ENCODE data around the gene SPATS2. TPM values are rescaled to one million over a fixed set of nuclear protein-coding genes. Genes with fewer than 3 reads are reported as not detected.
"Not testable (repeated sequence)": the region's sequence is repeated elsewhere in the genome, so short reads cannot be mapped to it uniquely, and the experiment has no call there.

SPATS2 gene
- total RNA-seq, 1 donor from 2014 or later: 46.3 TPM

DNA sequence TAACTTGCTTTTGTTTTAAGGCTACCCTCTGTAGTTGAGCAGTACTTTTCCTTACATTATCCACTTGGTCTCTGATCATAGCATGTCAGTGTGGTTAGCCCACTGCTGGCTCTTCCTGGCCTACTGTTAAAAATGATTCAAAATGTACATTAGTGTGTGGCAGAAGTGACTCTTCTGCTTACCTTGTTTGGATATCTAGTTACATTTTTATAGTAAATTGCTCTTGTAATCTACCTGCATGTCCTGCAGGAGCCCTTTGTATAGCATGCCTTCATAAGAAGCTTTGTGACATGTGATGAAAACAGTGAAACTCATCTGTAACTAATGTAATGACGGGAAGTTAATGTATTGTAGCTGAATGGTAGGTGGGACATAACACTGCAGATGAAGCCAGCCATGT, 8.1 kb downstream of the SPATS2 start:
- peaks cover 6% of the 10 kb centered on the region for H3K4me1 Mint-ChIP-seq (ENCODE audit: low read depth, unreplicated experiment)
- no peaks in the 10 kb centered on the region for H3K9me3 ChIP-seq (ENCODE audit: insufficient read depth, low read depth, low read length)
- H3K9ac ChIP-seq (ENCODE audit: low read length): no peak overlapping the region
- H3K36me3 Mint-ChIP-seq (ENCODE audit: low read depth, unreplicated experiment): peaks cover 4% of the 10 kb centered on the region
- H3K4me3 Mint-ChIP-seq (ENCODE audit: unreplicated experiment): no peak overlapping the region
- no peak overlapping the region for H3K4me2 ChIP-seq (ENCODE audit: low read length)
- H3K79me2 ChIP-seq (ENCODE audit: insufficient read depth, low read length): peaks cover 96% of the 10 kb centered on the region
- no peaks in the 10 kb centered on the region for H3K9me3 Mint-ChIP-seq (ENCODE audit: unreplicated experiment)
- no peak overlapping the region for H3K4me3 ChIP-seq (ENCODE audit: insufficient read depth, low read depth, low read length)
- no peaks in the 10 kb centered on the region for H3K27me3 ChIP-seq (ENCODE audit: insufficient read depth, low read length)
- no peaks in the 10 kb centered on the region for H3K27me3 Mint-ChIP-seq (ENCODE audit: low read depth, unreplicated experiment)
- no peak overlapping the region for H3K27ac Mint-ChIP-seq (ENCODE audit: unreplicated experiment)
- TF ChIP-seq, protein P1, sequence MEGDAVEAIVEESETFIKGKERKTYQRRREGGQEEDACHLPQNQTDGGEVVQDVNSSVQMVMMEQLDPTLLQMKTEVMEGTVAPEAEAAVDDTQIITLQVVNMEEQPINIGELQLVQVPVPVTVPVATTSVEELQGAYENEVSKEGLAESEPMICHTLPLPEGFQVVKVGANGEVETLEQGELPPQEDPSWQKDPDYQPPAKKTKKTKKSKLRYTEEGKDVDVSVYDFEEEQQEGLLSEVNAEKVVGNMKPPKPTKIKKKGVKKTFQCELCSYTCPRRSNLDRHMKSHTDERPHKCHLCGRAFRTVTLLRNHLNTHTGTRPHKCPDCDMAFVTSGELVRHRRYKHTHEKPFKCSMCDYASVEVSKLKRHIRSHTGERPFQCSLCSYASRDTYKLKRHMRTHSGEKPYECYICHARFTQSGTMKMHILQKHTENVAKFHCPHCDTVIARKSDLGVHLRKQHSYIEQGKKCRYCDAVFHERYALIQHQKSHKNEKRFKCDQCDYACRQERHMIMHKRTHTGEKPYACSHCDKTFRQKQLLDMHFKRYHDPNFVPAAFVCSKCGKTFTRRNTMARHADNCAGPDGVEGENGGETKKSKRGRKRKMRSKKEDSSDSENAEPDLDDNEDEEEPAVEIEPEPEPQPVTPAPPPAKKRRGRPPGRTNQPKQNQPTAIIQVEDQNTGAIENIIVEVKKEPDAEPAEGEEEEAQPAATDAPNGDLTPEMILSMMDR (IDR thresholded peaks at IDR 0.05; ENCODE audit: insufficient read depth, low read depth, low read length): no peak
- TF ChIP-seq EZH2 (IDR thresholded peaks at IDR 0.05; ENCODE audit: insufficient read depth, low read length): no peak
- FAIRE-seq: no peak
- DNase-seq (ENCODE audit: low read depth): no peak
- no peak overlapping the region for H2AFZ ChIP-seq (ENCODE audit: low read depth, low read length)
- peaks cover 2% of the 10 kb centered on the region for H3K36me3 ChIP-seq (ENCODE audit: insufficient read depth, low read length)
- no peaks in the 10 kb centered on the region for H3K4me1 ChIP-seq (ENCODE audit: insufficient read depth, low read length)
- peaks cover 71% of the 10 kb centered on the region for H4K20me1 ChIP-seq (ENCODE audit: insufficient read depth, low read length)
- no peak overlapping the region for H3K27ac ChIP-seq (ENCODE audit: low read depth, low read length)

DNA sequence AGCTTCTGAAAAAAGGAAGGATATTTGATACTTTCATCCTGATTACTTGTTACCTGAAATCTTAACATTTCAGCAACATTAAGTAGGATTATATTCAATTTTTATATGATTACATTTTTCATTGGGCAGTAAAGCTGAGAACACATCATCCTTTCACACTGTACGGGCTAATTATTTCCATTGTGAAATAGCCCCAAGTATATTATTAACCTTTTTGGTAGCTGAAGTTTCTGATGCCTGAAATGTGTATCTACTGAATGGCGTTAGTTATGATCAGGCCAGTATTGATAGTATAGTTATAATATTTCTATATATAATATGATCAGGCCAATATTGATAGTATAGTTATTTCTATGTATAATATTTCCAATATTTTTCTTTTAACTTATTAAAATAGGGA, 10.1 kb downstream of the SPATS2 start:
- peaks cover 96% of the 10 kb centered on the region for H3K79me2 ChIP-seq (ENCODE audit: insufficient read depth, low read length)
- H3K4me3 Mint-ChIP-seq (ENCODE audit: unreplicated experiment): no peak overlapping the region
- no peaks in the 10 kb centered on the region for H3K27me3 Mint-ChIP-seq (ENCODE audit: low read depth, unreplicated experiment)
- no peak for FAIRE-seq
- TF ChIP-seq EZH2 (IDR thresholded peaks at IDR 0.05; ENCODE audit: insufficient read depth, low read length): no peak
- TF ChIP-seq, protein P1 (IDR thresholded peaks at IDR 0.05; ENCODE audit: insufficient read depth, low read depth, low read length): no peak
- peaks cover 70% of the 10 kb centered on the region for H4K20me1 ChIP-seq (ENCODE audit: insufficient read depth, low read length)
- no peak overlapping the region for H2AFZ ChIP-seq (ENCODE audit: low read depth, low read length)
- peaks cover 2% of the 10 kb centered on the region for H3K36me3 ChIP-seq (ENCODE audit: insufficient read depth, low read length)
- no peak for DNase-seq (ENCODE audit: low read depth)
- no peak overlapping the region for H3K27ac Mint-ChIP-seq (ENCODE audit: unreplicated experiment)
- H3K27me3 ChIP-seq (ENCODE audit: insufficient read depth, low read length): no peaks in the 10 kb centered on the region
- no peaks in the 10 kb centered on the region for H3K9me3 Mint-ChIP-seq (ENCODE audit: unreplicated experiment)
- no peak overlapping the region for H3K9ac ChIP-seq (ENCODE audit: low read length)
- no peaks in the 10 kb centered on the region for H3K36me3 Mint-ChIP-seq (ENCODE audit: low read depth, unreplicated experiment)
- no peaks in the 10 kb centered on the region for H3K4me1 ChIP-seq (ENCODE audit: insufficient read depth, low read length)
- H3K4me1 Mint-ChIP-seq (ENCODE audit: low read depth, unreplicated experiment): peaks cover 6% of the 10 kb centered on the region
- H3K27ac ChIP-seq (ENCODE audit: low read depth, low read length): no peak overlapping the region
- H3K4me2 ChIP-seq (ENCODE audit: low read length): no peak overlapping the region
- H3K9me3 ChIP-seq (ENCODE audit: insufficient read depth, low read depth, low read length): no peaks in the 10 kb centered on the region
- no peak overlapping the region for H3K4me3 ChIP-seq (ENCODE audit: insufficient read depth, low read depth, low read length)

DNA sequence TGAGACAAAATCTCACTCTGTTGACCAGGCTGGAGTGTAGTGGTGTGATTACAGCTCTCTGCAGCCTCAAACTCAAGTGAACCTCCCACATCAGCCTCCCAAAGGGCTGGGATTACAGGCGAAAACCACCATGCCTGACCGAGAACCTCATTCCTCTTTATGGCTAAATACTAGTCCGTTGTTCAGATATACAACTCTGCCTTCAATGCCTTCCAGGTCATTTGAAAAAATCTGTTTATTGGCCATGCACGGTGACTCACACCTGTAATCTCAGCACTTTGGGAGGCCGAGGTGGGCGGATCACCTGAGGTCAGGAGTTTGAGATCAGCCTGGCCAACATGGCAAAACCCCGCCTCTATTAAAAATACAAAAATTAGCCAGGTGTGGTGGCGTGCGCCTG, 12.9 kb downstream of the SPATS2 start:
- H3K4me1 ChIP-seq (ENCODE audit: insufficient read depth, low read length); H3K36me3 ChIP-seq (ENCODE audit: insufficient read depth, low read length); H3K4me1 Mint-ChIP-seq (ENCODE audit: low read depth, unreplicated experiment); H3K4me3 ChIP-seq (ENCODE audit: insufficient read depth, low read depth, low read length); H3K27me3 ChIP-seq (ENCODE audit: insufficient read depth, low read length); H3K4me2 ChIP-seq (ENCODE audit: low read length); H2AFZ ChIP-seq (ENCODE audit: low read depth, low read length); H3K9me3 Mint-ChIP-seq (ENCODE audit: unreplicated experiment); H3K9ac ChIP-seq (ENCODE audit: low read length); H3K4me3 Mint-ChIP-seq (ENCODE audit: unreplicated experiment); H3K36me3 Mint-ChIP-seq (ENCODE audit: low read depth, unreplicated experiment); H3K9me3 ChIP-seq (ENCODE audit: insufficient read depth, low read depth, low read length); H3K27ac Mint-ChIP-seq (ENCODE audit: unreplicated experiment); H3K27ac ChIP-seq (ENCODE audit: low read depth, low read length); FAIRE-seq; H3K27me3 Mint-ChIP-seq (ENCODE audit: low read depth, unreplicated experiment); DNase-seq (ENCODE audit: low read depth): not testable (repeated sequence)
- Histone ChIP-seq H3K79me2 (ENCODE audit: insufficient read depth, low read length) (peaks cover 95% of the 10 kb centered on the region), H4K20me1 (ENCODE audit: insufficient read depth, low read length) (peaks cover 72% of the 10 kb centered on the region)
